SK-N-SH (cell line): ENCODE results near the gene ZNF697. TPM values are rescaled to one million over a fixed set of nuclear protein-coding genes. Genes with fewer than 3 reads are reported as not detected.

ENCODE experiments used
- CTCF ChIA-PET: fragments of 300-600, 350-600 bp; formaldehyde crosslinking; extraction: SDS; loops from one replicate; lab custom pipeline; 2021; lab: Yijun Ruan, JAX
- POLR2A ChIA-PET: fragments of 350-600 bp; sonication (Branson Sonifier 250); formaldehyde crosslinking; extraction: SDS; loops from one replicate; lab custom pipeline; 2020; ENCODE audit warnings: antibody characterized with exemption, inconsistent platforms; lab: Yijun Ruan, JAX
- DNase-seq: peaks from one replicate; pipeline ENCODE4 v3.0.0; 2012
- H2AFZ ChIP-seq: fragments of 200-600 bp; sonication (generic); 2 replicates; pipeline ENCODE4 v1.8.1; 2016; ENCODE audit warnings: antibody characterized with exemption, mild to moderate bottlenecking, low read depth
- H3F3A ChIP-seq: fragments of 200-600 bp; sonication (generic); replicated peaks from 2 replicates; pipeline ENCODE3; 2016; ENCODE audit warnings: antibody characterized with exemption, mild to moderate bottlenecking; ENCODE audit not compliant: insufficient read depth
- H3K27ac ChIP-seq, 2 experiments: fragments of 200-500 bp in 1 of 2; fragments of 200-600 bp in 1 of 2; sonication (Bioruptor generic) in 1 of 2; sonication (generic), shearing (Covaris generic) in 1 of 2; 2 replicates each; pipeline versions ENCODE4 v1.5.1 to v1.6.1; 2014 to 2016; ENCODE audit warnings: low read depth in 2 of 2, inconsistent platforms in 1 of 2, low read length in 1 of 2, mild to moderate bottlenecking in 1 of 2, mixed read lengths in 1 of 2
- H3K27me3 ChIP-seq: fragments of 200-600 bp; sonication (generic), shearing (Covaris generic); 2 replicates; pipeline ENCODE4 v1.6.1; 2016; ENCODE audit warnings: mixed run types; ENCODE audit not compliant: insufficient read depth
- H3K36me3 ChIP-seq, 2 experiments: fragments of 200-500 bp in 1 of 2; fragments of 200-600 bp in 1 of 2; sonication (Bioruptor generic) in 1 of 2; sonication (generic) in 1 of 2; replicated peaks in 1 of 2; 2 replicates each; pipeline versions ENCODE3 to v1.5.1; 2014 to 2016; ENCODE audit warnings: low read length in 1 of 2, mild to moderate bottlenecking in 1 of 2; ENCODE audit not compliant: insufficient read depth in 2 of 2, control insufficient read depth in 1 of 2
- H3K4me1 ChIP-seq, 2 experiments: fragments of 200-500 bp in 1 of 2; fragments of 200-600 bp in 1 of 2; sonication (Bioruptor generic) in 1 of 2; sonication (generic), shearing (Covaris generic) in 1 of 2; 2 replicates each; pipeline versions ENCODE4 v1.5.1 to v1.6.1; 2014 to 2016; ENCODE audit warnings: low read depth in 1 of 2, low read length in 1 of 2, mixed run types in 1 of 2; ENCODE audit not compliant: insufficient read depth in 2 of 2, control insufficient read depth in 1 of 2
- H3K4me2 ChIP-seq: fragments of 200-600 bp; sonication (generic), shearing (Covaris generic); 2 replicates; pipeline ENCODE4 v1.6.1; 2017; ENCODE audit warnings: mixed run types
- H3K4me3 ChIP-seq, 2 experiments: fragments of 200-500 bp in 1 of 2; fragments of 200-600 bp in 1 of 2; sonication (Bioruptor generic) in 1 of 2; sonication (generic), shearing (Covaris generic) in 1 of 2; 2 replicates each; pipeline versions ENCODE4 v1.5.1 to v1.8.1; 2014 to 2016; ENCODE audit warnings: low read depth in 2 of 2, inconsistent platforms in 1 of 2, low read length in 1 of 2, mild to moderate bottlenecking in 1 of 2, mixed read lengths in 1 of 2, moderate library complexity in 1 of 2
- H3K79me2 ChIP-seq: fragments of 200-600 bp; sonication (generic); 2 replicates; pipeline ENCODE4 v1.8.1; 2017; ENCODE audit warnings: mild to moderate bottlenecking; ENCODE audit not compliant: insufficient read depth
- H3K9ac ChIP-seq: fragments of 200-600 bp; sonication (generic); 2 replicates; pipeline ENCODE4 v1.6.1; 2017; ENCODE audit warnings: mixed run types
- H3K9me2 ChIP-seq: fragments of 200-600 bp; sonication (generic); 2 replicates; pipeline ENCODE4 v1.6.1; 2017; ENCODE audit warnings: mixed run types
- H3K9me3 ChIP-seq: fragments of 200-600 bp; sonication (generic); 2 replicates; pipeline ENCODE4 v1.6.1; 2017; ENCODE audit warnings: mixed run types, mild to moderate bottlenecking, moderate library complexity
- H4K20me1 ChIP-seq: fragments of 200-600 bp; sonication (generic); 2 replicates; pipeline ENCODE4 v1.6.1; 2017; ENCODE audit warnings: mild to moderate bottlenecking, mixed run types; ENCODE audit not compliant: insufficient read depth
- ELF1 ChIP-seq: IDR thresholded peaks from 2 replicates; pipeline ENCODE4 v1.4.0; 2012
- EP300 ChIP-seq, 2 experiments: IDR thresholded peaks; 2 replicates each; pipeline versions ENCODE4 v1.4.0 to v1.6.1; 2012; ENCODE audit warnings: borderline replicate concordance in 1 of 2, low read depth in 1 of 2, low read length in 1 of 2
- EZH2phosphoT487 ChIP-seq: fragments of 200-600 bp; sonication (generic); IDR thresholded peaks from 2 replicates; pipeline ENCODE4 v1.6.1; 2017; ENCODE audit warnings: low read depth, mixed run types, mild to moderate bottlenecking, antibody characterized with exemption, moderate library complexity, borderline replicate concordance
- FOSL2 ChIP-seq: IDR thresholded peaks from 2 replicates; pipeline ENCODE4 v1.4.0; 2012; ENCODE audit warnings: low read depth, mild to moderate bottlenecking, moderate library complexity, borderline replicate concordance
- FOXJ3 ChIP-seq: sonication (generic); formaldehyde crosslinking; IDR thresholded peaks from 2 replicates; pipeline ENCODE4 v1.5.1; 2020; ENCODE audit warnings: mild to moderate bottlenecking, missing genetic modification reagents
- JUND ChIP-seq: IDR thresholded peaks from 2 replicates; pipeline ENCODE4 v1.4.0; 2012
- MEF2A ChIP-seq: IDR thresholded peaks from 2 replicates; pipeline ENCODE4 v1.4.0; 2012; ENCODE audit warnings: low read depth, borderline replicate concordance
- NFIC ChIP-seq: IDR thresholded peaks from 2 replicates; pipeline ENCODE4 v1.4.0; 2012; ENCODE audit warnings: borderline replicate concordance
- NRF1 ChIP-seq: IDR thresholded peaks from 2 replicates; pipeline ENCODE4 v1.6.1; 2012; ENCODE audit warnings: low read depth, mild to moderate bottlenecking, low read length
- REST ChIP-seq: IDR thresholded peaks from 2 replicates; pipeline ENCODE4 v1.6.1; 2012; ENCODE audit warnings: mild to moderate bottlenecking, low read depth, low read length, moderate library complexity
- RFX5 ChIP-seq: IDR thresholded peaks from 2 replicates; pipeline ENCODE4 v1.6.1; 2012; ENCODE audit warnings: mild to moderate bottlenecking, improper control_type of control experiment, low read length
- SMC3 ChIP-seq: IDR thresholded peaks from 2 replicates; pipeline ENCODE4 v1.6.1; 2012; ENCODE audit warnings: low read depth, low read length, improper control_type of control experiment
- TAF1 ChIP-seq: IDR thresholded peaks from 2 replicates; pipeline ENCODE4 v1.6.1; 2012; ENCODE audit warnings: low read depth, mild to moderate bottlenecking, low read length, moderate library complexity, borderline replicate concordance
- TCF12 ChIP-seq: IDR thresholded peaks from 2 replicates; pipeline ENCODE4 v1.4.0; 2012
- TEAD4 ChIP-seq: IDR thresholded peaks from 2 replicates; pipeline ENCODE4 v1.4.0; 2012; ENCODE audit warnings: mild to moderate bottlenecking, borderline replicate concordance; ENCODE audit not compliant: insufficient read depth
- WGBS: methylation state at CpG from one replicate; pipeline ENCODE4 v1.1.6; 2017; ENCODE audit warnings: low lambda C conversion rate; 5-methylcytosine and 5-hydroxymethylcytosine counted together
- polyA plus RNA-seq, 3 experiments: library from polyadenylated mRNA; depleted of rRNA; stranded (reverse); fragments of >200 nt; gene quantifications; 2 replicates each; pipeline ENCODE4 v1.2.3, GENCODE V29; 2012
- TF ChIP-seq, protein P1 (sequence below): IDR thresholded peaks from 2 replicates; pipeline ENCODE4 v1.4.0; 2012; ENCODE audit warnings: low read depth, borderline replicate concordance
- TF ChIP-seq, protein P2 (sequence below): fragments of 200-600 bp; sonication (generic); IDR thresholded peaks from 2 replicates; pipeline ENCODE4 v1.6.1; 2017; ENCODE audit warnings: antibody characterized with exemption, mild to moderate bottlenecking, moderate library complexity

ZNF697 gene
- polyA plus RNA-seq, 1 of the 3 experiments (the other 2 are of a cell fraction): 3.4 TPM

DNA sequence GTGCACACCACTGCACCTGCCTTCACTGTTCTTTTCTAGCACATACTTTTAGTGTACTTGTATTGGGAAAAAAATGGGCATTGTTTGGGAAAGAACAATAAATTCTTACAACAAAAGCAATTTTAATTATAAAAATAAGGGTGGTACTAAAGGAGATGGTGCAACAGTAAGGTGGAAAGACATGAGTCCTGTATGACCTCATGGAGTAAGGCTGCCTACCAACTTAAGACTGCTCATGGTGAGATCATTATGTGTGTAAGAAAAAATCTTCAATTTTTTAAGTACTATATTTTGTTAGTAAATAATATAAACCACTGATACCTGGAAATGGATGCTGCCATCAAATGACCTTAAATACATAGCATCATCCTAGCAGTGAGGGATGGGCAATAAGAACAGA is 34.1 kb upstream of the ZNF697 start:
- Histone ChIP-seq H3K27me3 (no peaks in the 10 kb centered on the region), H3K79me2 (no peaks in the 10 kb centered on the region), H3F3A (no peaks in the 10 kb centered on the region), H3K4me1 (no peaks in the 10 kb centered on the region; a peak in 1 of 4 replicates), H3K36me3 (no peaks in the 10 kb centered on the region), H3K27ac (no peak overlapping the region), H3K9me3 (no peaks in the 10 kb centered on the region), H3K4me3 (no peak overlapping the region), H3K9me2 (no peaks in the 10 kb centered on the region), H3K9ac (no peak overlapping the region), H3K4me2 (no peak overlapping the region), H2AFZ (no peak overlapping the region), H4K20me1 (no peaks in the 10 kb centered on the region)
- TF ChIP-seq FOSL2 (no peak), REST (no peak), RFX5 (no peak), ELF1 (no peak), TAF1 (no peak), EZH2phosphoT487 (no peak), FOXJ3 (CRISPR knock-in tag) (no peak), MEF2A (no peak)
- ChIA-PET POLR2A (no interaction called here), CTCF (interaction anchor here (1.1 to 1.2 kb wide), 2 partner anchors 34 to 61 kb away, joined by 3 read pairs; partner anchors contain the start of gene ZNF697)
- DNase-seq: no peak

DNA sequence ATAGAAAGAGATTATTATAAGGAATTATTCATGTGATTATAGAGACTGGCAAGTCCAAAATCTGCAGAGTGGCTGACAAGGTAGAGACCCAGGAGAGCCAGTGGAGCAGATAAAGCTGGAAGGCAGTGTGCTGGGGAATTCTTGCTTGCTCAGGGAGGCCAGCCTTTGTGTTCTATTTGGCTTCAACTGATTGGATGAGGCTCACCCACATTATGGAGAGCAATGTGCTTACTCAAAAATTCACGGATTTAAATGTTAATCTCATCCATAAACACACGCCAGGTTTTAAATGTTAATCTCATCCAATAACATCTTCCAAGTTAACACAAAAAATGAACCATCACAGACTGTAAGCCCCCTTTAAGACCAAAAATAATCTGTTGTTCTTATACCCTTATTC is 33.5 kb upstream of the ZNF697 start:
- no peaks in the 10 kb centered on the region for H3K36me3 ChIP-seq
- WGBS: 41% methylated on average over 2 of the region's 2 CpGs
- no peaks in the 10 kb centered on the region; a peak in 1 of 4 replicates for H3K4me1 ChIP-seq
- no peak overlapping the region for H3K9ac ChIP-seq
- no peaks in the 10 kb centered on the region for H3F3A ChIP-seq
- DNase-seq: no peak
- H3K9me3 ChIP-seq: no peaks in the 10 kb centered on the region
- H3K27me3 ChIP-seq: no peaks in the 10 kb centered on the region
- TF ChIP-seq SMC3: no peak
- TF ChIP-seq NFIC: no peak
- no peak for TF ChIP-seq TAF1
- no peak for TF ChIP-seq EP300 (IDR thresholded peaks at IDR 0.05; ENCODE audit: borderline replicate concordance in 1 of 2, low read depth in 1 of 2, low read length in 1 of 2)
- no peak for TF ChIP-seq ELF1
- TF ChIP-seq, protein P1, sequence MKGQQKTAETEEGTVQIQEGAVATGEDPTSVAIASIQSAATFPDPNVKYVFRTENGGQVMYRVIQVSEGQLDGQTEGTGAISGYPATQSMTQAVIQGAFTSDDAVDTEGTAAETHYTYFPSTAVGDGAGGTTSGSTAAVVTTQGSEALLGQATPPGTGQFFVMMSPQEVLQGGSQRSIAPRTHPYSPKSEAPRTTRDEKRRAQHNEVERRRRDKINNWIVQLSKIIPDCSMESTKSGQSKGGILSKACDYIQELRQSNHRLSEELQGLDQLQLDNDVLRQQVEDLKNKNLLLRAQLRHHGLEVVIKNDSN: no peak
- TF ChIP-seq TEAD4: no peak
- TF ChIP-seq TCF12: no peak
- no peak for TF ChIP-seq JUND
- TF ChIP-seq NRF1: no peak
- TF ChIP-seq, protein P2, sequence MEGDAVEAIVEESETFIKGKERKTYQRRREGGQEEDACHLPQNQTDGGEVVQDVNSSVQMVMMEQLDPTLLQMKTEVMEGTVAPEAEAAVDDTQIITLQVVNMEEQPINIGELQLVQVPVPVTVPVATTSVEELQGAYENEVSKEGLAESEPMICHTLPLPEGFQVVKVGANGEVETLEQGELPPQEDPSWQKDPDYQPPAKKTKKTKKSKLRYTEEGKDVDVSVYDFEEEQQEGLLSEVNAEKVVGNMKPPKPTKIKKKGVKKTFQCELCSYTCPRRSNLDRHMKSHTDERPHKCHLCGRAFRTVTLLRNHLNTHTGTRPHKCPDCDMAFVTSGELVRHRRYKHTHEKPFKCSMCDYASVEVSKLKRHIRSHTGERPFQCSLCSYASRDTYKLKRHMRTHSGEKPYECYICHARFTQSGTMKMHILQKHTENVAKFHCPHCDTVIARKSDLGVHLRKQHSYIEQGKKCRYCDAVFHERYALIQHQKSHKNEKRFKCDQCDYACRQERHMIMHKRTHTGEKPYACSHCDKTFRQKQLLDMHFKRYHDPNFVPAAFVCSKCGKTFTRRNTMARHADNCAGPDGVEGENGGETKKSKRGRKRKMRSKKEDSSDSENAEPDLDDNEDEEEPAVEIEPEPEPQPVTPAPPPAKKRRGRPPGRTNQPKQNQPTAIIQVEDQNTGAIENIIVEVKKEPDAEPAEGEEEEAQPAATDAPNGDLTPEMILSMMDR: no peak
- no peaks in the 10 kb centered on the region for H3K79me2 ChIP-seq
- H3K9me2 ChIP-seq: no peaks in the 10 kb centered on the region
- no peak overlapping the region for H3K4me3 ChIP-seq
- H2AFZ ChIP-seq: no peak overlapping the region
- ChIA-PET POLR2A (no interaction called here), CTCF (interaction anchor here (1.2 kb wide), 1 partner anchor 34 kb away, joined by 3 read pairs; the partner anchor contains the start of gene ZNF697)
- no peak overlapping the region for H3K4me2 ChIP-seq
- H3K27ac ChIP-seq: no peak overlapping the region
- H4K20me1 ChIP-seq: no peaks in the 10 kb centered on the region
